Brain microvascular endothelial cell (primary cell): ENCODE data around the gene DDAH1.
A peak's percentile ranks its signal among the peaks of the same experiment; 100 is the strongest.

ENCODE experiments used
- DNase-seq: peaks from one replicate; pipeline ENCODE4 v3.0.0-alpha.2; 2020
- H3K27ac ChIP-seq: fragments of 250-450 bp; sonication (Bioruptor Pico); 2 replicates; pipeline ENCODE4 v1.5.1; 2020; ENCODE audit warnings: mild to moderate bottlenecking, moderate library complexity
- H3K27me3 ChIP-seq: fragments of 250-450 bp; sonication (Bioruptor Pico); replicated peaks from 2 replicates; pipeline ENCODE4 v1.5.1; 2020; ENCODE audit warnings: mild to moderate bottlenecking
- H3K36me3 ChIP-seq: fragments of 250-450 bp; sonication (Bioruptor Pico); replicated peaks from 2 replicates; pipeline ENCODE4 v1.5.1; 2020; ENCODE audit warnings: mild to moderate bottlenecking
- H3K4me3 ChIP-seq: 2 replicates; pipeline ENCODE4 v1.5.1; 2011; ENCODE audit warnings: low read depth, mild to moderate bottlenecking, control low read depth, low read length, moderate library complexity
- in situ Hi-C: cut with HindIII; loops from 2 replicates; pipeline ENCODE4 v1.10.0; 2017; ENCODE audit warnings: low sequenced_read_pairs, low pct_ligation_motif_present
- TF ChIP-seq, protein P1 (sequence below): IDR thresholded peaks from 2 replicates; pipeline ENCODE4 v1.5.1; 2011; ENCODE audit warnings: low read depth, mild to moderate bottlenecking, moderate library complexity, low read length, control low read depth, inconsistent platforms; ENCODE audit errors: missing control alignments

Gene DDAH1

GRCh38 chr1:85318217-85318616, 146.7 kb downstream of the DDAH1 start:
- TF ChIP-seq, protein P1, sequence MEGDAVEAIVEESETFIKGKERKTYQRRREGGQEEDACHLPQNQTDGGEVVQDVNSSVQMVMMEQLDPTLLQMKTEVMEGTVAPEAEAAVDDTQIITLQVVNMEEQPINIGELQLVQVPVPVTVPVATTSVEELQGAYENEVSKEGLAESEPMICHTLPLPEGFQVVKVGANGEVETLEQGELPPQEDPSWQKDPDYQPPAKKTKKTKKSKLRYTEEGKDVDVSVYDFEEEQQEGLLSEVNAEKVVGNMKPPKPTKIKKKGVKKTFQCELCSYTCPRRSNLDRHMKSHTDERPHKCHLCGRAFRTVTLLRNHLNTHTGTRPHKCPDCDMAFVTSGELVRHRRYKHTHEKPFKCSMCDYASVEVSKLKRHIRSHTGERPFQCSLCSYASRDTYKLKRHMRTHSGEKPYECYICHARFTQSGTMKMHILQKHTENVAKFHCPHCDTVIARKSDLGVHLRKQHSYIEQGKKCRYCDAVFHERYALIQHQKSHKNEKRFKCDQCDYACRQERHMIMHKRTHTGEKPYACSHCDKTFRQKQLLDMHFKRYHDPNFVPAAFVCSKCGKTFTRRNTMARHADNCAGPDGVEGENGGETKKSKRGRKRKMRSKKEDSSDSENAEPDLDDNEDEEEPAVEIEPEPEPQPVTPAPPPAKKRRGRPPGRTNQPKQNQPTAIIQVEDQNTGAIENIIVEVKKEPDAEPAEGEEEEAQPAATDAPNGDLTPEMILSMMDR: no peak
- DNase-seq: no peak
- H3K4me3 ChIP-seq: no peak overlapping the region
- H3K36me3 ChIP-seq: peaks cover 10% of the 10 kb centered on the region
- in situ Hi-C loops: no loop called here
- H3K27ac ChIP-seq: no peak overlapping the region
- no peaks in the 10 kb centered on the region for H3K27me3 ChIP-seq

DNA sequence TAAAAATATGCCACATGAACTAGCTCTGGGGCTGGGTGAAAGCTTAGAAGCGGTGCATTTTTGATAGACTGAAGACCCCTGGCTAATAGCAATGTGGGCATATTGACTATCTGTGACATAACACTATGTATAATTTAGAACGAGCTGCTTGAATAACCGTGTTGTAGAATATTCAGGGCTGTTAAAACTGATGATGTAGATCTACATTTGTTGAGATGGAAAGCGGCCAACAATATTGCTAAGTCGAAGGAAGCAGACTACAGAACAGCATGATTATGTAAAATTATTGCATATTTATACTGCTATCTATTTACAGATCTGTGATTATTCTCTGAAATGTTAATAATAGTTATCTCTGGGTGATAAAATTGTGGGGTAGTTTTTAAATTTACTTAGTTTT, 147.4 kb downstream of the DDAH1 start:
- peaks cover 10% of the 10 kb centered on the region for H3K36me3 ChIP-seq
- H3K4me3 ChIP-seq: no peak overlapping the region
- H3K27ac ChIP-seq: no peak overlapping the region
- in situ Hi-C loops: no loop called here
- no peak for DNase-seq
- TF ChIP-seq, protein P1: no peak
- H3K27me3 ChIP-seq: no peaks in the 10 kb centered on the region

DNA sequence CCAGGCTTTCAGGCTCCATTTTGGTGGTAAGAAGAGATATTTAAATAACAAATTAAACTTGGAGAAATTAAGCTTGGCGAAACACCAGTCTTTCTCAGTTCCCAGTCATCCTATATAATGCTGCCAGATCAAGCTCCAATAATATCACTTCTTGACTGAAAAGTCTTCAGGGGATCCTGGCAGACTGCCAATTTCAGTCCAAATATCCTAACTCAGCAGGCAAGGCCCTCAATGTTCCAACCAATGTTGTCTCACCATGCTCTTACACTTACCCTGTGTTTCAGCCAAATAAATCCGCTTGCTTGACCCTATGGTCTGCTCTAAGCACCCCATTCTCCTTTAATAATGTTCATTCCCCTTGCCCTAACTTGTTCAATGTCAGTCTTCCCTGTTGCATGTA, 148.6 kb downstream of the DDAH1 start:
- Histone ChIP-seq H3K4me3 (no peak overlapping the region), H3K36me3 (peaks cover 10% of the 10 kb centered on the region), H3K27ac (no peak overlapping the region), H3K27me3 (no peaks in the 10 kb centered on the region)
- TF ChIP-seq, protein P1: no peak
- in situ Hi-C loops: no loop called here
- no peak for DNase-seq

DNA sequence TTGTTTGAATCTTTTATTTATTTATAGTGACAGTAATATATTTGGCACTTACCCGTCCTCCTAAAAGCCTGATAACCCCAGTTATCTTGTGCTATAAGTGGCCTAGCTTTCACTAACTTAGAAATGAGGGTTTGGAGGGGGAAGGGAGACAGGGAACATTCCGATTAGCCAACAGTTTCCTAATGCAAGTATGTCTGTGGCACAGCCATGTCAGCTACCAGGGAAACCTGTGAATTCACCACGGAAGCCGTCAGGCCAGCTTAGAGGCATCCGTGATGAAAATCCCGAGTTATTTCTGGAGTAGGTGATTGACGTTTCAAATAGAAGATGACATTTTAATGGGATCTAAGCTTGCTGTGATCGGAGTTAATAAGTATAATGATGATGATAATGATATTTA, 149.2 kb downstream of the DDAH1 start:
- H3K27me3 ChIP-seq: no peaks in the 10 kb centered on the region
- no peak overlapping the region for H3K4me3 ChIP-seq
- in situ Hi-C loops: no loop called here
- TF ChIP-seq, protein P1: no peak
- DNase-seq: no peak
- peaks cover 10% of the 10 kb centered on the region for H3K36me3 ChIP-seq
- peak overlapping the region; percentile 19 for H3K27ac ChIP-seq

GRCh38 chr1:85314726-85315125, 150.2 kb downstream of the DDAH1 start:
- Histone ChIP-seq H3K4me3 (no peak overlapping the region), H3K27ac (peak overlapping the region; percentile 62), H3K36me3 (peaks cover 2% of the 10 kb centered on the region), H3K27me3 (no peaks in the 10 kb centered on the region)
- in situ Hi-C loops: no loop called here
- TF ChIP-seq, protein P1: no peak
- DNase-seq: no peak

DNA sequence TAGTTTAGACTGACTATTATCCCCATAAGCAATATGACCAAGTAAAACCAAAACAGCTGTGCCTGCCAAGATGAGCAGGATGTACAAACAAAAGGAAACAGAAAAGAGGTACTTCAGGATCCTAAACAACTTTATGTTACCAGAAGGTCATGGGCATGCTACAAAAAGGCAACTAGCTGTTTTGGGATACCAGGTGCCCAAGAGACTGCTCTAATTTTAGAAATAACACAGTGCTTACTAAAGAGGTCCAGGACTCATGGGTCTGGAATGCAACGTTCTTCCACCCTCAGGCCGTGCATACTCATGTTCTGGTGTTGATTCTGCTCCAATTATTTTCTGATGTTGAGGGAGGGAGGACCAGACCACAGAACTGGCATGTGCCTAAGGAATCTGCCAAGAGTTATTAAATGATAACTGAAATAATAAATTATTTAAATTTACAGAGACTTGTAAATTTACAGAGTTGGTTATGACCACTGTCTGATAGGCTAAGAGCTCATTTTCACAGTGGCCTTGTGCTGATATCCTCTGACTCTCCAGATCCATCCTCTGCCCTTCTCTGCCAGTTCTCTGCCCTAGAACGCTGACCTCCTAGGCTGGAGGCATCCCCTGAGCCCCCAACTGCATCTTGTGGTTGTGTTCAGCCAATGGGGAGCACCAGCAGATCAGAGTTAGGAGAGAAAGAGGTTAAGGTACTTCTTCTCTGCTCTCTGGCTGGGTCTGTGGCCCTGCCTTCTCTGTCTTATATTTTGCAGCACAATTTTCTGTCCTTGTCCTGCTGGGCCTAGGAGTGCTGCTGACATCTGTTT, 150.9 kb downstream of the DDAH1 start:
- no peaks in the 10 kb centered on the region for H3K36me3 ChIP-seq
- H3K27ac ChIP-seq: peak overlapping the region; percentile 62
- in situ Hi-C loops: no loop called here
- peak; percentile 85 for DNase-seq
- H3K27me3 ChIP-seq: no peaks in the 10 kb centered on the region
- TF ChIP-seq, protein P1: no peak
- no peak overlapping the region for H3K4me3 ChIP-seq
